SK-N-SH (cell line): ENCODE results near the gene RNF11. TPM values are rescaled to one million over a fixed set of nuclear protein-coding genes. Genes with fewer than 3 reads are reported as not detected.
A peak's percentile ranks its signal among the peaks of the same experiment; 100 is the strongest.

Experiments
- CTCF ChIA-PET: fragments of 300-600, 350-600 bp; formaldehyde crosslinking; extraction: SDS; loops from one replicate; lab custom pipeline; 2021; lab: Yijun Ruan, JAX
- POLR2A ChIA-PET: fragments of 350-600 bp; sonication (Branson Sonifier 250); formaldehyde crosslinking; extraction: SDS; loops from one replicate; lab custom pipeline; 2020; ENCODE audit warnings: antibody characterized with exemption, inconsistent platforms; lab: Yijun Ruan, JAX
- DNase-seq: peaks from one replicate; pipeline ENCODE4 v3.0.0; 2012
- H2AFZ ChIP-seq: fragments of 200-600 bp; sonication (generic); 2 replicates; pipeline ENCODE4 v1.8.1; 2016; ENCODE audit warnings: antibody characterized with exemption, mild to moderate bottlenecking, low read depth
- H3F3A ChIP-seq: fragments of 200-600 bp; sonication (generic); replicated peaks from 2 replicates; pipeline ENCODE3; 2016; ENCODE audit warnings: antibody characterized with exemption, mild to moderate bottlenecking; ENCODE audit not compliant: insufficient read depth
- H3K27ac ChIP-seq, 2 experiments: fragments of 200-500 bp in 1 of 2; fragments of 200-600 bp in 1 of 2; sonication (Bioruptor generic) in 1 of 2; sonication (generic), shearing (Covaris generic) in 1 of 2; 2 replicates each; pipeline versions ENCODE4 v1.5.1 to v1.6.1; 2014 to 2016; ENCODE audit warnings: low read depth in 2 of 2, inconsistent platforms in 1 of 2, low read length in 1 of 2, mild to moderate bottlenecking in 1 of 2, mixed read lengths in 1 of 2
- H3K27me3 ChIP-seq: fragments of 200-600 bp; sonication (generic), shearing (Covaris generic); 2 replicates; pipeline ENCODE4 v1.6.1; 2016; ENCODE audit warnings: mixed run types; ENCODE audit not compliant: insufficient read depth
- H3K36me3 ChIP-seq, 2 experiments: fragments of 200-500 bp in 1 of 2; fragments of 200-600 bp in 1 of 2; sonication (Bioruptor generic) in 1 of 2; sonication (generic) in 1 of 2; replicated peaks in 1 of 2; 2 replicates each; pipeline versions ENCODE3 to v1.5.1; 2014 to 2016; ENCODE audit warnings: low read length in 1 of 2, mild to moderate bottlenecking in 1 of 2; ENCODE audit not compliant: insufficient read depth in 2 of 2, control insufficient read depth in 1 of 2
- H3K4me1 ChIP-seq, 2 experiments: fragments of 200-500 bp in 1 of 2; fragments of 200-600 bp in 1 of 2; sonication (Bioruptor generic) in 1 of 2; sonication (generic), shearing (Covaris generic) in 1 of 2; 2 replicates each; pipeline versions ENCODE4 v1.5.1 to v1.6.1; 2014 to 2016; ENCODE audit warnings: low read depth in 1 of 2, low read length in 1 of 2, mixed run types in 1 of 2; ENCODE audit not compliant: insufficient read depth in 2 of 2, control insufficient read depth in 1 of 2
- H3K4me2 ChIP-seq: fragments of 200-600 bp; sonication (generic), shearing (Covaris generic); 2 replicates; pipeline ENCODE4 v1.6.1; 2017; ENCODE audit warnings: mixed run types
- H3K4me3 ChIP-seq, 2 experiments: fragments of 200-500 bp in 1 of 2; fragments of 200-600 bp in 1 of 2; sonication (Bioruptor generic) in 1 of 2; sonication (generic), shearing (Covaris generic) in 1 of 2; 2 replicates each; pipeline versions ENCODE4 v1.5.1 to v1.8.1; 2014 to 2016; ENCODE audit warnings: low read depth in 2 of 2, inconsistent platforms in 1 of 2, low read length in 1 of 2, mild to moderate bottlenecking in 1 of 2, mixed read lengths in 1 of 2, moderate library complexity in 1 of 2
- H3K79me2 ChIP-seq: fragments of 200-600 bp; sonication (generic); 2 replicates; pipeline ENCODE4 v1.8.1; 2017; ENCODE audit warnings: mild to moderate bottlenecking; ENCODE audit not compliant: insufficient read depth
- H3K9ac ChIP-seq: fragments of 200-600 bp; sonication (generic); 2 replicates; pipeline ENCODE4 v1.6.1; 2017; ENCODE audit warnings: mixed run types
- H3K9me2 ChIP-seq: fragments of 200-600 bp; sonication (generic); 2 replicates; pipeline ENCODE4 v1.6.1; 2017; ENCODE audit warnings: mixed run types
- H3K9me3 ChIP-seq: fragments of 200-600 bp; sonication (generic); 2 replicates; pipeline ENCODE4 v1.6.1; 2017; ENCODE audit warnings: mixed run types, mild to moderate bottlenecking, moderate library complexity
- H4K20me1 ChIP-seq: fragments of 200-600 bp; sonication (generic); 2 replicates; pipeline ENCODE4 v1.6.1; 2017; ENCODE audit warnings: mild to moderate bottlenecking, mixed run types; ENCODE audit not compliant: insufficient read depth
- CHD2 ChIP-seq: fragments of 150-350 bp; IDR thresholded peaks from 2 replicates; pipeline ENCODE4 v1.6.1; 2018; ENCODE audit warnings: low read length; ENCODE audit not compliant: partially characterized antibody
- EP300 ChIP-seq, 2 experiments: IDR thresholded peaks; 2 replicates each; pipeline versions ENCODE4 v1.4.0 to v1.6.1; 2012; ENCODE audit warnings: borderline replicate concordance in 1 of 2, low read depth in 1 of 2, low read length in 1 of 2
- EZH2phosphoT487 ChIP-seq: fragments of 200-600 bp; sonication (generic); IDR thresholded peaks from 2 replicates; pipeline ENCODE4 v1.6.1; 2017; ENCODE audit warnings: low read depth, mixed run types, mild to moderate bottlenecking, antibody characterized with exemption, moderate library complexity, borderline replicate concordance
- FOXJ3 ChIP-seq: sonication (generic); formaldehyde crosslinking; IDR thresholded peaks from 2 replicates; pipeline ENCODE4 v1.5.1; 2020; ENCODE audit warnings: mild to moderate bottlenecking, missing genetic modification reagents
- FOXM1 ChIP-seq: IDR thresholded peaks from 2 replicates; pipeline ENCODE4 v1.4.0; 2012; ENCODE audit warnings: low read depth, mild to moderate bottlenecking
- GABPA ChIP-seq: IDR thresholded peaks from 2 replicates; pipeline ENCODE4 v1.4.0; 2012; ENCODE audit warnings: low read depth, mild to moderate bottlenecking
- GATA2 ChIP-seq: sonication (generic); formaldehyde crosslinking; IDR thresholded peaks from 2 replicates; pipeline ENCODE4 v1.5.0; 2020; ENCODE audit warnings: mild to moderate bottlenecking, missing genetic modification reagents
- JUND ChIP-seq: IDR thresholded peaks from 2 replicates; pipeline ENCODE4 v1.4.0; 2012
- MEF2A ChIP-seq: IDR thresholded peaks from 2 replicates; pipeline ENCODE4 v1.4.0; 2012; ENCODE audit warnings: low read depth, borderline replicate concordance
- NFIC ChIP-seq: IDR thresholded peaks from 2 replicates; pipeline ENCODE4 v1.4.0; 2012; ENCODE audit warnings: borderline replicate concordance
- RAD21 ChIP-seq: IDR thresholded peaks from 2 replicates; pipeline ENCODE4 v1.6.1; 2012; ENCODE audit warnings: mild to moderate bottlenecking, low read length
- RCOR1 ChIP-seq: fragments of 150-350 bp; IDR thresholded peaks from 2 replicates; pipeline ENCODE4 v1.6.1; 2017; ENCODE audit warnings: antibody characterized with exemption, low read length
- RFX5 ChIP-seq: IDR thresholded peaks from 2 replicates; pipeline ENCODE4 v1.6.1; 2012; ENCODE audit warnings: mild to moderate bottlenecking, improper control_type of control experiment, low read length
- RXRA ChIP-seq: IDR thresholded peaks from 2 replicates; pipeline ENCODE4 v1.4.0; 2012; ENCODE audit warnings: low read depth, mild to moderate bottlenecking, borderline replicate concordance
- SIN3A ChIP-seq: IDR thresholded peaks from 2 replicates; pipeline ENCODE4 v1.6.1; 2012; ENCODE audit warnings: low read depth, mild to moderate bottlenecking, low read length, moderate library complexity, borderline replicate concordance
- SMC3 ChIP-seq: IDR thresholded peaks from 2 replicates; pipeline ENCODE4 v1.6.1; 2012; ENCODE audit warnings: low read depth, low read length, improper control_type of control experiment
- YY1 ChIP-seq: IDR thresholded peaks from 2 replicates; pipeline ENCODE4 v1.4.0; 2012; ENCODE audit warnings: low read depth, mild to moderate bottlenecking
- WGBS: methylation state at CpG from one replicate; pipeline ENCODE4 v1.1.6; 2017; ENCODE audit warnings: low lambda C conversion rate; 5-methylcytosine and 5-hydroxymethylcytosine counted together
- polyA plus RNA-seq, 3 experiments: library from polyadenylated mRNA; depleted of rRNA; stranded (reverse); fragments of >200 nt; gene quantifications; 2 replicates each; pipeline ENCODE4 v1.2.3, GENCODE V29; 2012
- TF ChIP-seq, protein P1 (sequence below): IDR thresholded peaks from 2 replicates; pipeline ENCODE4 v1.4.0; 2012; ENCODE audit warnings: low read depth, borderline replicate concordance
- TF ChIP-seq, protein P2 (sequence below): IDR thresholded peaks from 2 replicates; pipeline ENCODE4 v1.4.0; 2012; ENCODE audit warnings: low read depth, borderline replicate concordance
- TF ChIP-seq, protein P3 (sequence below): IDR thresholded peaks from 2 replicates; pipeline ENCODE4 v1.6.1; 2012; ENCODE audit warnings: mild to moderate bottlenecking, low read depth, low read length, moderate library complexity
- TF ChIP-seq, protein P4 (sequence below): fragments of 200-600 bp; sonication (generic); IDR thresholded peaks from 2 replicates; pipeline ENCODE4 v1.6.1; 2017; ENCODE audit warnings: antibody characterized with exemption, mild to moderate bottlenecking, moderate library complexity
- TF ChIP-seq, protein P5 (sequence below): fragments of 150-350 bp; IDR thresholded peaks from 2 replicates; pipeline ENCODE4 v1.6.1; 2016; ENCODE audit warnings: mild to moderate bottlenecking, low read depth, low read length
- TF ChIP-seq, protein P6 (sequence below): IDR thresholded peaks from 2 replicates; pipeline ENCODE4 v1.4.0; 2012; ENCODE audit warnings: low read depth

Gene RNF11
- polyA plus RNA-seq, 1 of the 3 experiments (the other 2 are of a cell fraction), result 62.5 TPM

DNA sequence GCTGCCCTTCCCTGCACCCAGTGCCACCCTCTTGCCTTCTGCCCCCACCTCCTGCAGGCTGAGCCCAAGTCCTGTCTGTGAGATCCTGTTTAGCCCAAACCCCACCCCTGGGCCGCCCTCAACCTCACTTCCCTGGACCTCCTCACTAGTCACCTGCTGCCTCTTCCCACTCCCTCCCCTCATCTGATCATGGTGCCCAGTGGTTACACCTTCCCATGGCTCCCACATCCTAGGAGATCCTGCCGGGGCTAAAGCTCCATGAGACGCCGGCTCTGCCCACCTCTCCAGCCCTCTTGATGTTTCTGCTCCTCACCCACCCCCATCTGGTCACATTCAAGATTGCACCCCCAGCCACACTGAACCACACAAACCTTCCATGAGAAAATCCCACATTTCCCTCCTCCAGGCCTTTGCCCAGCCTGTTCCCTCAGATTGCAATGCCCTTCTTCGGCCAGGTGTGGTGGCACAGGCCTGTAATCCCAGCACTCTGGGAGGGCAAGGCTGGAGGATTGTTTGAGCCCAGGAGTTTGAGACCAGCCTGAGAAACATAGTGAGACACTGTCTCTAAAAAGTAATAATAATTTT, 77.3 kb downstream of the RNF11 start:
- Histone ChIP-seq H3K9me3 (no peaks in the 10 kb centered on the region), H3K79me2 (no peaks in the 10 kb centered on the region), H2AFZ (peak overlapping the region; percentile 90; the same call in 1 of the 2 replicates), H4K20me1 (no peaks in the 10 kb centered on the region), H3K4me1 (peaks cover 0 to 10% of the 10 kb centered on the region in 2 experiments; a peak in 3 of 4 replicates), H3F3A (no peaks in the 10 kb centered on the region), H3K27me3 (no peaks in the 10 kb centered on the region), H3K4me2 (no peak overlapping the region), H3K9ac (no peak overlapping the region), H3K9me2 (no peaks in the 10 kb centered on the region), H3K4me3 (no peak overlapping the region), H3K27ac (peak overlapping the region in 1 of 2 experiments; percentile 69; a peak in 2 of 4 replicates), H3K36me3 (no peaks in the 10 kb centered on the region)
- no peak for TF ChIP-seq FOXJ3 (CRISPR knock-in tag)
- TF ChIP-seq, protein P1, sequence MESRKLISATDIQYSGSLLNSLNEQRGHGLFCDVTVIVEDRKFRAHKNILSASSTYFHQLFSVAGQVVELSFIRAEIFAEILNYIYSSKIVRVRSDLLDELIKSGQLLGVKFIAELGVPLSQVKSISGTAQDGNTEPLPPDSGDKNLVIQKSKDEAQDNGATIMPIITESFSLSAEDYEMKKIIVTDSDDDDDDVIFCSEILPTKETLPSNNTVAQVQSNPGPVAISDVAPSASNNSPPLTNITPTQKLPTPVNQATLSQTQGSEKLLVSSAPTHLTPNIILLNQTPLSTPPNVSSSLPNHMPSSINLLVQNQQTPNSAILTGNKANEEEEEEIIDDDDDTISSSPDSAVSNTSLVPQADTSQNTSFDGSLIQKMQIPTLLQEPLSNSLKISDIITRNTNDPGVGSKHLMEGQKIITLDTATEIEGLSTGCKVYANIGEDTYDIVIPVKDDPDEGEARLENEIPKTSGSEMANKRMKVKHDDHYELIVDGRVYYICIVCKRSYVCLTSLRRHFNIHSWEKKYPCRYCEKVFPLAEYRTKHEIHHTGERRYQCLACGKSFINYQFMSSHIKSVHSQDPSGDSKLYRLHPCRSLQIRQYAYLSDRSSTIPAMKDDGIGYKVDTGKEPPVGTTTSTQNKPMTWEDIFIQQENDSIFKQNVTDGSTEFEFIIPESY, result no peak
- TF ChIP-seq, protein P2, sequence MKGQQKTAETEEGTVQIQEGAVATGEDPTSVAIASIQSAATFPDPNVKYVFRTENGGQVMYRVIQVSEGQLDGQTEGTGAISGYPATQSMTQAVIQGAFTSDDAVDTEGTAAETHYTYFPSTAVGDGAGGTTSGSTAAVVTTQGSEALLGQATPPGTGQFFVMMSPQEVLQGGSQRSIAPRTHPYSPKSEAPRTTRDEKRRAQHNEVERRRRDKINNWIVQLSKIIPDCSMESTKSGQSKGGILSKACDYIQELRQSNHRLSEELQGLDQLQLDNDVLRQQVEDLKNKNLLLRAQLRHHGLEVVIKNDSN, result no peak
- no peak for TF ChIP-seq GABPA
- TF ChIP-seq RCOR1, result no peak
- TF ChIP-seq, protein P3, sequence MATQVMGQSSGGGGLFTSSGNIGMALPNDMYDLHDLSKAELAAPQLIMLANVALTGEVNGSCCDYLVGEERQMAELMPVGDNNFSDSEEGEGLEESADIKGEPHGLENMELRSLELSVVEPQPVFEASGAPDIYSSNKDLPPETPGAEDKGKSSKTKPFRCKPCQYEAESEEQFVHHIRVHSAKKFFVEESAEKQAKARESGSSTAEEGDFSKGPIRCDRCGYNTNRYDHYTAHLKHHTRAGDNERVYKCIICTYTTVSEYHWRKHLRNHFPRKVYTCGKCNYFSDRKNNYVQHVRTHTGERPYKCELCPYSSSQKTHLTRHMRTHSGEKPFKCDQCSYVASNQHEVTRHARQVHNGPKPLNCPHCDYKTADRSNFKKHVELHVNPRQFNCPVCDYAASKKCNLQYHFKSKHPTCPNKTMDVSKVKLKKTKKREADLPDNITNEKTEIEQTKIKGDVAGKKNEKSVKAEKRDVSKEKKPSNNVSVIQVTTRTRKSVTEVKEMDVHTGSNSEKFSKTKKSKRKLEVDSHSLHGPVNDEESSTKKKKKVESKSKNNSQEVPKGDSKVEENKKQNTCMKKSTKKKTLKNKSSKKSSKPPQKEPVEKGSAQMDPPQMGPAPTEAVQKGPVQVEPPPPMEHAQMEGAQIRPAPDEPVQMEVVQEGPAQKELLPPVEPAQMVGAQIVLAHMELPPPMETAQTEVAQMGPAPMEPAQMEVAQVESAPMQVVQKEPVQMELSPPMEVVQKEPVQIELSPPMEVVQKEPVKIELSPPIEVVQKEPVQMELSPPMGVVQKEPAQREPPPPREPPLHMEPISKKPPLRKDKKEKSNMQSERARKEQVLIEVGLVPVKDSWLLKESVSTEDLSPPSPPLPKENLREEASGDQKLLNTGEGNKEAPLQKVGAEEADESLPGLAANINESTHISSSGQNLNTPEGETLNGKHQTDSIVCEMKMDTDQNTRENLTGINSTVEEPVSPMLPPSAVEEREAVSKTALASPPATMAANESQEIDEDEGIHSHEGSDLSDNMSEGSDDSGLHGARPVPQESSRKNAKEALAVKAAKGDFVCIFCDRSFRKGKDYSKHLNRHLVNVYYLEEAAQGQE, result no peak
- TF ChIP-seq RAD21, result peak; percentile 39
- TF ChIP-seq, protein P4, sequence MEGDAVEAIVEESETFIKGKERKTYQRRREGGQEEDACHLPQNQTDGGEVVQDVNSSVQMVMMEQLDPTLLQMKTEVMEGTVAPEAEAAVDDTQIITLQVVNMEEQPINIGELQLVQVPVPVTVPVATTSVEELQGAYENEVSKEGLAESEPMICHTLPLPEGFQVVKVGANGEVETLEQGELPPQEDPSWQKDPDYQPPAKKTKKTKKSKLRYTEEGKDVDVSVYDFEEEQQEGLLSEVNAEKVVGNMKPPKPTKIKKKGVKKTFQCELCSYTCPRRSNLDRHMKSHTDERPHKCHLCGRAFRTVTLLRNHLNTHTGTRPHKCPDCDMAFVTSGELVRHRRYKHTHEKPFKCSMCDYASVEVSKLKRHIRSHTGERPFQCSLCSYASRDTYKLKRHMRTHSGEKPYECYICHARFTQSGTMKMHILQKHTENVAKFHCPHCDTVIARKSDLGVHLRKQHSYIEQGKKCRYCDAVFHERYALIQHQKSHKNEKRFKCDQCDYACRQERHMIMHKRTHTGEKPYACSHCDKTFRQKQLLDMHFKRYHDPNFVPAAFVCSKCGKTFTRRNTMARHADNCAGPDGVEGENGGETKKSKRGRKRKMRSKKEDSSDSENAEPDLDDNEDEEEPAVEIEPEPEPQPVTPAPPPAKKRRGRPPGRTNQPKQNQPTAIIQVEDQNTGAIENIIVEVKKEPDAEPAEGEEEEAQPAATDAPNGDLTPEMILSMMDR, result peak; percentile 40
- TF ChIP-seq RFX5, result no peak
- TF ChIP-seq YY1, result no peak
- no peak for TF ChIP-seq GATA2
- no peak for TF ChIP-seq JUND
- no peak for TF ChIP-seq NFIC
- no peak for TF ChIP-seq RXRA
- TF ChIP-seq, protein P5, sequence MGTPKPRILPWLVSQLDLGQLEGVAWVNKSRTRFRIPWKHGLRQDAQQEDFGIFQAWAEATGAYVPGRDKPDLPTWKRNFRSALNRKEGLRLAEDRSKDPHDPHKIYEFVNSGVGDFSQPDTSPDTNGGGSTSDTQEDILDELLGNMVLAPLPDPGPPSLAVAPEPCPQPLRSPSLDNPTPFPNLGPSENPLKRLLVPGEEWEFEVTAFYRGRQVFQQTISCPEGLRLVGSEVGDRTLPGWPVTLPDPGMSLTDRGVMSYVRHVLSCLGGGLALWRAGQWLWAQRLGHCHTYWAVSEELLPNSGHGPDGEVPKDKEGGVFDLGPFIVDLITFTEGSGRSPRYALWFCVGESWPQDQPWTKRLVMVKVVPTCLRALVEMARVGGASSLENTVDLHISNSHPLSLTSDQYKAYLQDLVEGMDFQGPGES, result no peak
- TF ChIP-seq EZH2phosphoT487, result no peak
- no peak for TF ChIP-seq CHD2
- no peak for TF ChIP-seq FOXM1
- no peak for TF ChIP-seq SIN3A
- TF ChIP-seq, protein P6, sequence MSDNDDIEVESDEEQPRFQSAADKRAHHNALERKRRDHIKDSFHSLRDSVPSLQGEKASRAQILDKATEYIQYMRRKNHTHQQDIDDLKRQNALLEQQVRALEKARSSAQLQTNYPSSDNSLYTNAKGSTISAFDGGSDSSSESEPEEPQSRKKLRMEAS, result no peak
- TF ChIP-seq MEF2A, result no peak
- TF ChIP-seq EP300 (IDR thresholded peaks at IDR 0.05; ENCODE audit: borderline replicate concordance in 1 of 2, low read depth in 1 of 2, low read length in 1 of 2), result no peak
- peak; percentile 5; the same call in 1 of the 2 replicates for TF ChIP-seq SMC3
- POLR2A ChIA-PET, result no interaction called here
- DNase-seq, result peak; percentile 46
- CTCF ChIA-PET, result interaction anchor here (2.9 kb wide), 1 partner anchor 17 kb away, joined by 11 read pairs; no protein-coding TSS in a partner anchor
- WGBS, result 94% methylated on average over 5 of the region's 5 CpGs
